ENCODE measurements around the gene CCL26. TPM values are rescaled to one million over a fixed set of nuclear protein-coding genes. Genes with fewer than 3 reads are reported as not detected.

CCL26 gene
- total and polyA plus RNA-seq, 2 of the 4 experiments (the other 2 are of a cell fraction): not detected

DNA sequence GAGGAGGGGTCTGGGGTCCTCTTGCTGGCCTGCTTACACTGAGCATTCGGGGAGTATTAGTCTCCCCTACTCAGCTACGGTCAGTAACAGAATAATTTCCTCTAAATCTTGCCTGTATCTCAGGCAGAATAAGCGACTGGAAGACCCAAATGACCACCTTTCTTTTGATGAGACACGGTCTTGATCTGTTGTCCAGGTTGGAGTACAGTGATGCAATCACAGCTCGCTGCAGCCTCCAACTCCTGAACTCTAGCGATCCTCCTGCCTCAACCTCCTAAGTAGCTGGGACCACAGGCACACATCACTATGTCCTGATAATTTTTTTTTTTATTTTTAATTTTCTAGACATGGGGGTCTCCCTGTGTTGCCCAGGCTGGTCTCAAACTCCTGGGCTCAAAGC is 24.4 kb upstream of the CCL26 start:
- ATAC-seq (ENCODE audit: low read depth) (no peak), DNase-seq (no peak)
- H2AK5ac ChIP-seq (ENCODE audit: low read depth, low read length): no peak overlapping the region
- no peak overlapping the region for H2AFZ ChIP-seq (replicated peaks; ENCODE audit: low read length, poor library complexity)
- ChIA-PET CTCF (no interaction called here), POLR2A (ENCODE audit: unreplicated experiment) (no interaction called here)
- no peaks in the 10 kb centered on the region for H3K9me1 ChIP-seq (ENCODE audit: insufficient read depth, low read length)
- H4K5ac ChIP-seq (ENCODE audit: low read depth, low read length): no peak overlapping the region
- dilution Hi-C loops (cut with HindIII; ENCODE audit: low sequenced_read_pairs, unreplicated experiment) (no loop called here), intact Hi-C loops (cut with micrococcal nuclease) (no loop called here), in situ Hi-C loops (cut with MboI; ENCODE audit: low sequenced_read_pairs) (no loop called here)
- no peak overlapping the region for H2BK20ac ChIP-seq (ENCODE audit: low read depth, low read length)
- peaks cover 2% of the 10 kb centered on the region; the same call in 1 of the 2 replicates for H3K4me1 ChIP-seq (ENCODE audit: control insufficient read depth, insufficient read depth, low read length)
- no peak overlapping the region for H2AK9ac ChIP-seq (replicated peaks; ENCODE audit: low read depth, low read length, poor library complexity)
- H3K23ac ChIP-seq (ENCODE audit: low read depth, low read length): no peak overlapping the region
- no peak overlapping the region for H2BK120ac ChIP-seq (ENCODE audit: low read depth, low read length)
- no peaks in the 10 kb centered on the region for H3K9me3 ChIP-seq (ENCODE audit: control insufficient read depth, insufficient read depth, low read length)
- no peak overlapping the region for H3K9ac ChIP-seq (ENCODE audit: low read depth, low read length)
- no peak overlapping the region for H3K18ac ChIP-seq (ENCODE audit: low read depth, low read length)
- peaks cover 27% of the 10 kb centered on the region for H3K27me3 ChIP-seq (ENCODE audit: control insufficient read depth, insufficient read depth, low read length)
- no peaks in the 10 kb centered on the region for H3K36me3 ChIP-seq (ENCODE audit: control insufficient read depth, insufficient read depth, low read length)
- H3K4me3 ChIP-seq (ENCODE audit: insufficient read depth, low read depth, low read length): no peak overlapping the region
- TF ChIP-seq POLR2A (IDR thresholded peaks at IDR 0.05; ENCODE audit: low read depth, low read length) (no peak), CHD1 (IDR thresholded peaks at IDR 0.05; ENCODE audit: low read depth, low read length) (no peak), FOS (IDR thresholded peaks at IDR 0.05; ENCODE audit: low read depth, low read length) (no peak), CEBPB (IDR thresholded peaks at IDR 0.05; ENCODE audit: low read depth, low read length) (no peak), NFE2L2 (IDR thresholded peaks at IDR 0.05; ENCODE audit: low read depth, low read length) (no peak), RCOR1 (IDR thresholded peaks at IDR 0.05; ENCODE audit: insufficient replicate concordance, low read length) (no peak)
- TF ChIP-seq, protein P1, sequence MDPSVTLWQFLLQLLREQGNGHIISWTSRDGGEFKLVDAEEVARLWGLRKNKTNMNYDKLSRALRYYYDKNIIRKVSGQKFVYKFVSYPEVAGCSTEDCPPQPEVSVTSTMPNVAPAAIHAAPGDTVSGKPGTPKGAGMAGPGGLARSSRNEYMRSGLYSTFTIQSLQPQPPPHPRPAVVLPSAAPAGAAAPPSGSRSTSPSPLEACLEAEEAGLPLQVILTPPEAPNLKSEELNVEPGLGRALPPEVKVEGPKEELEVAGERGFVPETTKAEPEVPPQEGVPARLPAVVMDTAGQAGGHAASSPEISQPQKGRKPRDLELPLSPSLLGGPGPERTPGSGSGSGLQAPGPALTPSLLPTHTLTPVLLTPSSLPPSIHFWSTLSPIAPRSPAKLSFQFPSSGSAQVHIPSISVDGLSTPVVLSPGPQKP (IDR thresholded peaks at IDR 0.05; ENCODE audit: borderline replicate concordance, low read depth, low read length): no peak
- TF ChIP-seq, protein P2, sequence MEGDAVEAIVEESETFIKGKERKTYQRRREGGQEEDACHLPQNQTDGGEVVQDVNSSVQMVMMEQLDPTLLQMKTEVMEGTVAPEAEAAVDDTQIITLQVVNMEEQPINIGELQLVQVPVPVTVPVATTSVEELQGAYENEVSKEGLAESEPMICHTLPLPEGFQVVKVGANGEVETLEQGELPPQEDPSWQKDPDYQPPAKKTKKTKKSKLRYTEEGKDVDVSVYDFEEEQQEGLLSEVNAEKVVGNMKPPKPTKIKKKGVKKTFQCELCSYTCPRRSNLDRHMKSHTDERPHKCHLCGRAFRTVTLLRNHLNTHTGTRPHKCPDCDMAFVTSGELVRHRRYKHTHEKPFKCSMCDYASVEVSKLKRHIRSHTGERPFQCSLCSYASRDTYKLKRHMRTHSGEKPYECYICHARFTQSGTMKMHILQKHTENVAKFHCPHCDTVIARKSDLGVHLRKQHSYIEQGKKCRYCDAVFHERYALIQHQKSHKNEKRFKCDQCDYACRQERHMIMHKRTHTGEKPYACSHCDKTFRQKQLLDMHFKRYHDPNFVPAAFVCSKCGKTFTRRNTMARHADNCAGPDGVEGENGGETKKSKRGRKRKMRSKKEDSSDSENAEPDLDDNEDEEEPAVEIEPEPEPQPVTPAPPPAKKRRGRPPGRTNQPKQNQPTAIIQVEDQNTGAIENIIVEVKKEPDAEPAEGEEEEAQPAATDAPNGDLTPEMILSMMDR (conservative IDR thresholded peaks at IDR 0.05; ENCODE audit: low read depth, low read length): no peak
- H4K8ac ChIP-seq (ENCODE audit: low read depth in 2 of 2, low read length in 2 of 2): no peak overlapping the region
- no CpG with 5 or more reads among the region's 6 CpGs for WGBS, 2 experiments (ENCODE audit: extremely low coverage in 2 of 2, insufficient read length in 1 of 2)
- H3K56ac ChIP-seq (ENCODE audit: extremely low read depth, insufficient read depth, low read length): no peak overlapping the region
- no peak overlapping the region for H3K4me2 ChIP-seq (ENCODE audit: low read depth, low read length)
- H3K14ac ChIP-seq (replicated peaks; ENCODE audit: low read depth, low read length): no peak overlapping the region
- H4K91ac ChIP-seq (ENCODE audit: insufficient read depth, low read depth, low read length): no peak overlapping the region
- H2BK15ac ChIP-seq (ENCODE audit: low read depth, low read length): no peak overlapping the region
- no peak overlapping the region for H3K4ac ChIP-seq (ENCODE audit: low read depth, low read length)
- BruUV-seq (replicated peaks): no TSS peak
- H3K79me1 ChIP-seq (ENCODE audit: low read depth in 1 of 2, low read length in 2 of 2): no peaks in the 10 kb centered on the region
- no peak overlapping the region for H2BK5ac ChIP-seq (ENCODE audit: low read depth, low read length, poor library complexity, severe bottlenecking)
- no peak overlapping the region for H3K27ac ChIP-seq (ENCODE audit: insufficient read depth, low read length)
- H4K20me1 ChIP-seq (ENCODE audit: insufficient read depth, low read length): no peaks in the 10 kb centered on the region
